Aorta (tissue), 5 donors: ENCODE measurements around the gene CD27. TPM values are rescaled to one million over a fixed set of nuclear protein-coding genes. Genes with fewer than 3 reads are reported as not detected.

Source experiments
- ATAC-seq: fragments of 200-7000 bp; cut with Tn5 transposase; one replicate; pipeline ENCODE4 v1.9.1; 2022; ENCODE audit warnings: moderate library complexity; ENCODE audit not compliant: low FRiP score
- DNase-seq, 2 donors: peaks; one replicate each; pipeline ENCODE4 v3.0.0-alpha.2; 2020
- H3K27ac ChIP-seq, 2 donors: one replicate each; pipeline ENCODE4 v1.5.1; 2013; ENCODE audit warnings: low read length in 2 of 2, mild to moderate bottlenecking in 2 of 2, moderate library complexity in 2 of 2, control low read depth in 1 of 2, inconsistent platforms in 1 of 2, low read depth in 1 of 2
- H3K27me3 ChIP-seq, 2 donors: one replicate each; pipeline ENCODE4 v1.6.1; 2013; ENCODE audit warnings: control low read depth in 1 of 2, low read length in 1 of 2, mild to moderate bottlenecking in 1 of 2, moderate library complexity in 1 of 2; ENCODE audit not compliant: insufficient read depth in 2 of 2, control insufficient read depth in 1 of 2
- H3K36me3 ChIP-seq, 2 donors: one replicate each; pipeline ENCODE4 v1.6.1; 2013; ENCODE audit warnings: control low read depth in 1 of 2, low read length in 1 of 2, mild to moderate bottlenecking in 1 of 2; ENCODE audit not compliant: insufficient read depth in 2 of 2, control insufficient read depth in 1 of 2
- H3K4me1 ChIP-seq, 2 donors: one replicate each; pipeline ENCODE4 v1.6.1; 2013; ENCODE audit warnings: low read length in 2 of 2, control low read depth in 1 of 2, mild to moderate bottlenecking in 1 of 2, moderate library complexity in 1 of 2; ENCODE audit not compliant: insufficient read depth in 2 of 2, control insufficient read depth in 1 of 2
- H3K4me3 ChIP-seq, 2 donors: one replicate each; pipeline ENCODE4 v1.5.1; 2013; ENCODE audit warnings: low read length in 2 of 2, control low read depth in 1 of 2, mild to moderate bottlenecking in 1 of 2
- H3K9me3 ChIP-seq: one replicate; pipeline ENCODE4 v1.6.1; 2013; ENCODE audit warnings: mild to moderate bottlenecking, low read length; ENCODE audit not compliant: control insufficient read depth
- WGBS, 2 donors: extraction: QIAGEN DNeasy Blood & Tissue Kit; methylation state at CpG; one replicate each; pipeline ENCODE4 v1.1.7; 2013; 5-methylcytosine and 5-hydroxymethylcytosine counted together
- intact Hi-C, 2 donors: fragments of 100-400 bp; cut with DNase I; formaldehyde crosslinking; loops; one replicate each; pipeline versions ENCODE4 v1.14.2 to v1.15.0; 2022
- polyA plus RNA-seq, 2 donors: library from polyadenylated mRNA; stranded (reverse); fragments of 200-250 nt; gene quantifications; one replicate each; pipeline ENCODE4 v1.2.3, GENCODE V29; 2013
- total RNA-seq, 2 donors: library from RNA; stranded (reverse); fragmentation: NEBNext Ultra II Directional; extraction: Animal tissue kit (Norgen Biotek cat#: 25700); gene quantifications; one replicate each; pipeline ENCODE4 v1.2.1, GENCODE V29; 2021
- donor health status: healthy with polysubstance abuse.
- donor health status: Bipolar disorder and iron deficiency.
- donor health status: DM: no; HTN: no; CAD: no.
- donor health status: DM: no; HTN: no; CAD: no.
- donor health status: DM: yes; HTN: yes; CAD: no.

CD27 gene
- total and polyA plus RNA-seq, 4 donors = 0.51 to 1.2 (median 1.1) TPM

DNA sequence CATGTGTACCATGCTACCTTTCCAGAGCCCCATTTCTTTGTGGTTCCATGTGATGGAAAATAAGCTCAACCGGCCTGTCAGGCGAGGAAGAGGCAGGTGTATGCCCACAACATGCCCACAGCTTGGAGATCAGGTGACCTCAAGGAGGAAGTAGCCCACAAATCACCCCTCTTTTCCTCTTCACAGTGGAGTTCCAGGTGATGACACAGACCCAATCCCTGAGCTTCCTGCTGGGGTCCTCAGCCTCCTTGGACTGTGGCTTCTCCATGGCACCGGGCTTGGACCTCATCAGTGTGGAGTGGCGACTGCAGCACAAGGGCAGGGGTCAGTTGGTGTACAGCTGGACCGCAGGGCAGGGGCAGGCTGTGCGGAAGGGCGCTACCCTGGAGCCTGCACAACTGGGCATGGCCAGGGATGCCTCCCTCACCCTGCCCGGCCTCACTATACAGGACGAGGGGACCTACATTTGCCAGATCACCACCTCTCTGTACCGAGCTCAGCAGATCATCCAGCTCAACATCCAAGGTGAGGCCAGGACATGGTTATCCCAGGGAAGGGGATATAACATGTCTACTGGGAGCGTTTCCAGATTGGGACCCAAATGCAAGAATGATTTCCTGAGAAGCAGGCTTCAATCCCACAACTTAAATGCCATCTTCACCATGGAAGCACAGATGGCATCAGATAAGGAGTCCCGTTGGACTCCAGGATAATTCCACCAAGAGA, 12.6 kb downstream of the CD27 start:
- 85 to 87% methylated on average over 12 of the region's 12 CpGs for WGBS, 2 donors
- DNase-seq (peak in 1 of 2 donors; percentile 59), ATAC-seq (no peak)
- Histone ChIP-seq H3K36me3 (peaks cover 0 to 4% of the 10 kb centered on the region in 2 donors), H3K27me3 (no peaks in the 10 kb centered on the region), H3K27ac (no peak overlapping the region), H3K4me1 (no peaks in the 10 kb centered on the region), H3K4me3 (no peak overlapping the region), H3K9me3 (no peaks in the 10 kb centered on the region)
- intact Hi-C loops = no loop called here

DNA sequence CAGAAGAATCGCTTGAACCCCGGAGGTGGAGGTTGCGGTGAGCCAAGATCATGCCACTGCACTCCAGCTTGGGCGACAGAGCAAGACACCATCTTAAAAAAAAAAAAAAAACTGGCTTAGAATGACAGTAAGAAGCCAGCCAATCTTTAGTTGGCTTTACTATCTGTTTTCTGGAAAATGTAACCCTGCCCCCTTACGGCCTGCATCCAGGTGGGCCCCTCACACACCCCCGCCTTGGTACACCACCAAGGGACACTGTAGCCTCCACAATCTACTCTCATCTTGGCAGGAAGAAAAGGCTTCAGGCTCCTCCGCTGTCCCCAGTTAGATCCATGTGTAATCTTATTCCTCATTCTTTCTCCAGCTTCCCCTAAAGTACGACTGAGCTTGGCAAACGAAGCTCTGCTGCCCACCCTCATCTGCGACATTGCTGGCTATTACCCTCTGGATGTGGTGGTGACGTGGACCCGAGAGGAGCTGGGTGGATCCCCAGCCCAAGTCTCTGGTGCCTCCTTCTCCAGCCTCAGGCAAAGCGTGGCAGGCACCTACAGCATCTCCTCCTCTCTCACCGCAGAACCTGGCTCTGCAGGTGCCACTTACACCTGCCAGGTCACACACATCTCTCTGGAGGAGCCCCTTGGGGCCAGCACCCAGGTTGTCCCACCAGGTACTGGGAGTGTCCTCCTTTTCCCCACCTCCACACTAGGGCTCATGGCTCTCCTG, 13.7 kb downstream of the CD27 start:
- ATAC-seq (no peak), DNase-seq (peak in 1 of 2 donors; percentile 62)
- Histone ChIP-seq H3K36me3 (peaks cover 0 to 6% of the 10 kb centered on the region in 2 donors), H3K9me3 (no peaks in the 10 kb centered on the region), H3K27ac (no peak overlapping the region), H3K27me3 (no peaks in the 10 kb centered on the region), H3K4me1 (no peaks in the 10 kb centered on the region), H3K4me3 (no peak overlapping the region)
- 89 to 93% methylated on average over 14 of the region's 14 CpGs for WGBS, 2 donors
- intact Hi-C loops = no loop called here

DNA sequence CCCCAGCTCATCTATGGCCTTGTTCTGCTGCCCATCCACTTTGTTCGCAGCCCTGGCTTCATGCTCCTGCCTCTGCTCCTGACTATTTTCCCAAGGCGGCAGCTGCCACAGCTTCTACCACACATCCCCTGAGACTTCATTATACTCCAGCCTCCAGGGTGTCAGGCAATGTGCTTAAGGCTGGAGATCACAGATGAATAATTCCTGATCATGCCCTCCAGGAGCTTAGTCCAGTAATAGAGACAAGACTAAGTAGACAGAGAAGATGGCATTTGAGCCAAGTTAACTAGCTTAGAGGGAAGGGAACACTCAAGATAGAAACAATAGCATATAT, 14.2 kb downstream of the CD27 start:
- WGBS, 2 donors = 84 to 85% methylated on average over 2 of the region's 2 CpGs
- intact Hi-C loops = no loop called here
- Histone ChIP-seq H3K4me1 (no peaks in the 10 kb centered on the region), H3K27me3 (no peaks in the 10 kb centered on the region), H3K9me3 (no peaks in the 10 kb centered on the region), H3K27ac (no peak overlapping the region), H3K36me3 (peaks cover 0 to 6% of the 10 kb centered on the region in 2 donors), H3K4me3 (no peak overlapping the region)
- no peak for DNase-seq
- ATAC-seq = no peak

DNA sequence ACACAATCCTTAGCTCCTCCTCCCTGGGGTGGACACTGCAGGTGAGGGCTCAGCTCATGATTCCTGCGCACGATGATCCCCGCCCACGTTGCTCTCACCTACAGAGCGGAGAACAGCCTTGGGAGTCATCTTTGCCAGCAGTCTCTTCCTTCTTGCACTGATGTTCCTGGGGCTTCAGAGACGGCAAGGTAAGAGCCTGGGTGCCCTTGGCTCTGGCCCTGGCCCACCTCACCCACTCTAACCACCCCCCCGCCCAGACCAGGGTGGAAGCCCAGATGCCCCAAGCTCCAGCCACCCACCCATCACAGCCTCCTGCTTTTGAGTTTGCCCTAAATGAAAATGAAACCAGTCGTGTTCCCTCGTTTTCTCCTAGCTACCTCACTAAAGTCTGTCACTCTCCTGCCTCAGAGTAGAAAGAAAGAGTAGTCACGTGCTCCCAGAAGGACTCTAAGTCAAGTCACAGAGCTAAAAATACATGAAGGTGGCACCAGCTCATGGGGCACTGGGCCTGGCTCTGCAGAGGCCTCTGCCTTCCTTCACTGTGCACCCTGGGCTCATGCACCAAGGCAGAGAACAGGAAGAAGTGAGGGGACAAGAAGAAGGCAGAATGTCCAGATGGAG, 16.1 kb downstream of the CD27 start:
- H3K27me3 ChIP-seq = no peaks in the 10 kb centered on the region
- H3K27ac ChIP-seq = no peak overlapping the region
- DNase-seq (no peak), ATAC-seq (no peak)
- peaks cover 0 to 7% of the 10 kb centered on the region in 2 donors for H3K36me3 ChIP-seq
- intact Hi-C loops = no loop called here
- H3K9me3 ChIP-seq = no peaks in the 10 kb centered on the region
- no peaks in the 10 kb centered on the region for H3K4me1 ChIP-seq
- 71 to 76% methylated on average over 10 of the region's 10 CpGs for WGBS, 2 donors
- H3K4me3 ChIP-seq = no peak overlapping the region

DNA sequence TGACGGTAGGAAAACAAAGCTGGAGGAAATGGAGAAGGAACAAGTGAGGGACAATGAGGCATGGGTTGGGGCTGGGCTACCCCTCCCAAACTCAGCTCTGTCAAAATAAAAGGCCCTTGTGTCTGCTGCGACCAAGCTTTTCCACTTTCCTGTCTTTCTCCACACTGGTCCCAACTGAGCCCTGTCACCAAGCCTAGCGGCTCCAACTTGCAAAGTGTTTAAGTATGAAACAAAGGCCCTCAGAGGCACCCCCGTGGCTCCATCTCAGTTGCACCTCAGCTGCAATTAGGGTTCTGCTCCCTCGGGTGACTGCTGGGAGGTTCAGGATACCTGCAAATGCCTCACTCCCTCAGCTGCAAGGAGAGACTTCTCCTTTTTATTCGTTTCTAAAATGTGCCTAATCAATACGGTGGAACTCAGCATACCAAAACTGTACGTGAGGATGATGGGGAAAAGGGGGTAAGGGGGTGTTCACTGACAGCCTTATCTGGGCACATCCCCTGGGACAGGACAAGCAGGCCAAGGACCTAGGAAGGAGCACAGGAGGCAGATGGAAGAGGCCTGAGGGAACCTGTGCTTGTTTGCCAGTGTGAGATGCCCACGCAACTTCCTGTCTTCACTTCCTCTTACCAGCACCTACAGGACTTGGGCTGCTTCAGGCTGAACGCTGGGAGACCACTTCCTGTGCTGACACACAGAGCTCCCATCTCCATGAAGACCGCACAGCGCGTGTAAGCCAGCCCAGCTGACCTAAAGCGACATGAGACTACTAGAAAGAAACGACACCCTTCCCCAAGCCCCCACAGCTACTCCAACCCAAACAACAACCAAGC, 16.9 kb downstream of the CD27 start:
- peaks cover 0 to 9% of the 10 kb centered on the region in 2 donors for H3K36me3 ChIP-seq
- 77% methylated on average over 15 of the region's 15 CpGs for WGBS, 2 donors
- no peak overlapping the region for H3K27ac ChIP-seq
- no peaks in the 10 kb centered on the region for H3K4me1 ChIP-seq
- peak; percentile 23 for ATAC-seq
- intact Hi-C loops = no loop called here
- H3K4me3 ChIP-seq = no peak overlapping the region
- no peaks in the 10 kb centered on the region for H3K27me3 ChIP-seq
- H3K9me3 ChIP-seq = no peaks in the 10 kb centered on the region
- peak; percentile 70 to 84 for DNase-seq

DNA sequence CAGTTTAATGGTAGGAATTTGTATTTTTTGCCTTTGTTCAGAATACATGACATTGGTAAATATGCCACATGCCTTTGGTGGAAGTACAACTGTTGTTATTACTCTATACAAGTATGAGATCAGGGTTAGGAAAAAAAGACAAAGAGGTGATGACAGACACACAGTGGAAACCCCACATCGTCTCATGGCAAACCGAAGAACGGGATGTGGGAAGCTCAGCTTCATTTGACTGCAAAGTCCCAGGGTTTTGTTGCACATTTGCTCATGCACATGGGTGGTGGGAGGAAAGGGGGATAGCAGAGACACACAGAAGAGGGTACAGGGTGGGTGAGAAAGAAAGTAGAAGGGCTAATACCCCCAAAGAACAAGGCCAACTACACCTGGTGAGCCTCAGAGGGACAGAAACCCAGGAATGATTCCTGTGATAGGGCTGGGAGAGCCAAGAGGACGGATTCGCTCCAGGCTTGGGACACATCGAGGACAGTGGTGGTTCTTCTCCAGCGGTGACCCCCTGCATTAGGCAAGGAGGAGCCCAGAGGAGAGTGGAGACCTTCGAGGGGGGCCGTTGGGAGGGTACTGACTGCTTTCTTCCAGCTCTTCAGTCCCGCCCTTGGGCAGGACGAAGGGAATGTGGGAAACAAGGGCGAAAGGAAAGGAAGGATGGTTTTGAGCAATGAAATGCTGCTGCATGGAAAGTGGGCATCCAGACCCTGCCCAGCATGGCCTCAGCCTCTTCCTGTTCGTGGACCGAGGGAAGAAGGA, 17.7 kb downstream of the CD27 start:
- no peaks in the 10 kb centered on the region for H3K4me1 ChIP-seq
- no peak overlapping the region for H3K4me3 ChIP-seq
- peaks cover 0 to 8% of the 10 kb centered on the region in 2 donors for H3K36me3 ChIP-seq
- H3K27me3 ChIP-seq = no peaks in the 10 kb centered on the region
- no peak overlapping the region for H3K27ac ChIP-seq
- H3K9me3 ChIP-seq = no peaks in the 10 kb centered on the region
- DNase-seq = peak in 1 of 2 donors; percentile 36
- no peak for ATAC-seq
- WGBS, 2 donors = 81 to 84% methylated on average over 12 to 14 of the region's 14 CpGs
- intact Hi-C loops = no loop called here

DNA sequence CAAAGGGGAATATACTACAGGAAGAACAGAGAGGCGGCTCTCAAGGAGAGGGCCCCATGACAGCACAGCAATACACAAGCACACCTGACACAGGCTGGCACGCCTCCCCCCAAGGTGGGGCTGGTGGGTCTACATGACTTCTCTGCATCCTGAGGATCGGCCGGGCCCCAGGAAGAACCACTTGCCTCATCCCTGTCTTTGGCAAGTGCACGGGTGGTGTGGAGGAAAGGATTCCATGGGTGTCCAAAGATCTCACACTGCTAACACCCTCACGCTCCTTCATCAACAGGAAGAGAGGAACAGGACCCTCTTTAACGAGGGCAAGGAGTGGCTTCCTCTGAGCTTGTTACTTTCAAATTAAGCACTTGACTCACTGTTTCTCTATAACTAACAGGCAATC, 18.5 kb downstream of the CD27 start:
- Histone ChIP-seq H3K9me3 (no peaks in the 10 kb centered on the region), H3K27ac (no peak overlapping the region), H3K4me3 (no peak overlapping the region), H3K36me3 (peaks cover 0 to 7% of the 10 kb centered on the region in 2 donors), H3K4me1 (no peaks in the 10 kb centered on the region), H3K27me3 (no peaks in the 10 kb centered on the region)
- WGBS, 2 donors = 85 to 87% methylated on average over 7 of the region's 7 CpGs
- ATAC-seq (no peak), DNase-seq (peak in 1 of 2 donors; percentile 59)
- intact Hi-C loops = no loop called here

DNA sequence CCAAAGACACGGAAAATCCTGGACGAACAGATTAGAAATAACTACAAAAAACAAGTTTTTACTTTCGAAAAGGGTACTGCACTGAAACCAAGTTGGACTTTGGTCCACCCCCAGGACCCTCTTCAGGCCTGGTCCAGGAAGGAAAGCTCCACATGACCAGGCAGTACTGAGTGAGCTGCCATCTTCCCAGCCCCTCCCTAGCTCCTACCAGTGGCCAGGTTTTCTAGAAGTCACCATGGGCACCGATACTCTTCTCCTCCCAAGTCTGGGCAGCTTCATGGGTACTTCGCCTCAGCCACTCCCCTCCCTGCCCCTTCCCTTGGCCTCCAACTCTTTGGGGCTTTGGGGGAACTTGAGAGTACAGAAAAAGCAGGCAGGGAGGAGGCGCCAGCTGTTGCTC, 19.1 kb downstream of the CD27 start:
- 85 to 86% methylated on average over 6 of the region's 6 CpGs for WGBS, 2 donors
- DNase-seq (peak in 1 of 2 donors; percentile 32), ATAC-seq (no peak)
- H3K4me3 ChIP-seq = no peak overlapping the region
- no peak overlapping the region for H3K27ac ChIP-seq
- intact Hi-C loops = loop anchor here in 1 of 2 donors (2.0 kb wide), 1 partner anchor 41 kb away; no protein-coding TSS in a partner anchor
- peaks cover under 1 to 2% of the 10 kb centered on the region in 2 donors for H3K4me1 ChIP-seq
- no peaks in the 10 kb centered on the region for H3K27me3 ChIP-seq
- H3K9me3 ChIP-seq = no peaks in the 10 kb centered on the region
- peaks cover 0 to 7% of the 10 kb centered on the region in 2 donors for H3K36me3 ChIP-seq
